Fibroblast of skin of scalp (primary cell): ENCODE data around the gene MYOG.

ENCODE experiments used
- DNase-seq: peaks from one replicate; pipeline ENCODE4 v3.0.0-alpha.2; 2013

MYOG gene

GRCh38 chr1:203090421-203091198 lies 4.8 kb upstream of the MYOG start:
- no peak for DNase-seq

- no peak for DNase-seq
Measured at GRCh38 chr1:203089651-203090045, 3.8 kb upstream of the MYOG start.

- no peak for DNase-seq
Measured at GRCh38 chr1:203089001-203089650, 3.3 kb upstream of the MYOG start.

GRCh38 chr1:203088441-203088840 lies 2.6 kb upstream of the MYOG start:
- DNase-seq, result no peak

- DNase-seq, result no peak
Measured at GRCh38 chr1:203086992-203087763, 1.4 kb upstream of the MYOG start.

GRCh38 chr1:203084588-203085527 lies 954 bp downstream of the MYOG start:
- no peak for DNase-seq

- DNase-seq, result no peak
Measured at GRCh38 chr1:203083463-203083921, 2.3 kb downstream of the MYOG start.

- no peak for DNase-seq
Measured at GRCh38 chr1:203082571-203083462, 3.0 kb downstream of the MYOG start.

- DNase-seq, result no peak
Measured at GRCh38 chr1:203082231-203082505, 3.6 kb downstream of the MYOG start.

- DNase-seq, result no peak
Measured at GRCh38 chr1:203081465-203082230, 4.2 kb downstream of the MYOG start.

GRCh38 chr1:203080456-203080855 lies 5.4 kb downstream of the MYOG start:
- DNase-seq, result no peak

- DNase-seq, result no peak
Measured at GRCh38 chr1:203078478-203078877, 7.3 kb downstream of the MYOG start.

- DNase-seq, result no peak
Measured at GRCh38 chr1:203077956-203078355, 7.9 kb downstream of the MYOG start.

GRCh38 chr1:203077367-203077766 lies 8.4 kb downstream of the MYOG start:
- no peak for DNase-seq

- DNase-seq, result no peak
Measured at GRCh38 chr1:203076031-203076511, 9.7 kb downstream of the MYOG start.

- no peak for DNase-seq
Measured at GRCh38 chr1:203075236-203076030, 10.4 kb downstream of the MYOG start.

- DNase-seq, result no peak
Measured at GRCh38 chr1:203074610-203075009, 11.2 kb downstream of the MYOG start.

- DNase-seq, result no peak
Measured at GRCh38 chr1:203073469-203073868, 12.3 kb downstream of the MYOG start.

GRCh38 chr1:203072911-203073310 lies 12.9 kb downstream of the MYOG start:
- DNase-seq, result peak; percentile 38
